KMS-11 (cell line): Measurements from ENCODE around the gene NALF2.

Experiments used
- H2AFZ ChIP-seq: fragments of 200-600 bp; sonication (generic); 2 replicates; pipeline ENCODE4 v1.6.1; 2016; ENCODE audit warnings: antibody characterized with exemption, mixed run types, low read depth
- H3K27ac ChIP-seq: fragments of 200-600 bp; sonication (generic); 2 replicates; pipeline ENCODE4 v1.6.1; 2016; ENCODE audit warnings: mild to moderate bottlenecking, mixed run types
- H3K27me3 ChIP-seq: fragments of 200-600 bp; sonication (generic); 2 replicates; pipeline ENCODE4 v1.6.1; 2017; ENCODE audit warnings: mild to moderate bottlenecking, low read depth, mixed run types, moderate library complexity; ENCODE audit not compliant: insufficient read depth
- H3K36me3 ChIP-seq: fragments of 200-600 bp; sonication (generic); 2 replicates; pipeline ENCODE4 v1.6.1; 2017; ENCODE audit warnings: mild to moderate bottlenecking, mixed run types; ENCODE audit not compliant: insufficient read depth
- H3K4me1 ChIP-seq: fragments of 200-600 bp; sonication (generic); 2 replicates; pipeline ENCODE4 v1.6.1; 2016; ENCODE audit warnings: mild to moderate bottlenecking, low read depth, mixed run types; ENCODE audit not compliant: poor library complexity, severe bottlenecking
- H3K4me2 ChIP-seq: fragments of 200-600 bp; sonication (generic); 2 replicates; pipeline ENCODE4 v1.7.0; 2016; ENCODE audit warnings: mild to moderate bottlenecking, mixed run types
- H3K4me3 ChIP-seq: fragments of 200-600 bp; sonication (generic); IDR thresholded peaks from 2 replicates; pipeline ENCODE4 v1.6.1; 2017; ENCODE audit warnings: low read depth, low read length, mixed read lengths; ENCODE audit not compliant: insufficient read depth
- H3K79me2 ChIP-seq: fragments of 200-600 bp; sonication (generic); 2 replicates; pipeline ENCODE4 v1.6.1; 2016; ENCODE audit warnings: low read depth, mixed run types; ENCODE audit not compliant: insufficient read depth
- H3K9ac ChIP-seq: fragments of 200-600 bp; sonication (generic); 2 replicates; pipeline ENCODE4 v1.6.1; 2016; ENCODE audit warnings: mild to moderate bottlenecking, mixed run types
- H4K20me1 ChIP-seq: fragments of 200-600 bp; sonication (generic); 2 replicates; pipeline ENCODE4 v1.6.1; 2016; ENCODE audit warnings: mild to moderate bottlenecking, mixed run types; ENCODE audit not compliant: insufficient read depth
- CTCF ChIP-seq: fragments of 200-600 bp; sonication (generic); conservative IDR thresholded peaks from 2 replicates; pipeline ENCODE4 v1.6.1; 2017; ENCODE audit warnings: low read depth, mild to moderate bottlenecking, antibody characterized with exemption, low read length, moderate library complexity, mixed read lengths

NALF2 gene

GRCh38 chrX:69506617-69507499 is 2.7 kb downstream of the NALF2 start:
- TF ChIP-seq CTCF: no peak
- no peak overlapping the region for H3K9ac ChIP-seq
- no peaks in the 10 kb centered on the region for H4K20me1 ChIP-seq
- no peak overlapping the region for H3K27ac ChIP-seq
- H3K27me3 ChIP-seq: no peaks in the 10 kb centered on the region
- H3K4me1 ChIP-seq: no peaks in the 10 kb centered on the region
- H3K79me2 ChIP-seq: no peaks in the 10 kb centered on the region; the same call in 1 of the 2 replicates
- H3K4me2 ChIP-seq: no peak overlapping the region
- no peaks in the 10 kb centered on the region for H3K36me3 ChIP-seq
- H2AFZ ChIP-seq: no peak overlapping the region
- no peak overlapping the region for H3K4me3 ChIP-seq

- Histone ChIP-seq H3K27ac (no peak overlapping the region), H3K36me3 (no peaks in the 10 kb centered on the region), H3K9ac (no peak overlapping the region), H2AFZ (no peak overlapping the region), H3K79me2 (no peaks in the 10 kb centered on the region; the same call in 1 of the 2 replicates), H3K4me3 (no peak overlapping the region), H3K4me2 (no peak overlapping the region), H3K4me1 (no peaks in the 10 kb centered on the region), H3K27me3 (no peaks in the 10 kb centered on the region), H4K20me1 (no peaks in the 10 kb centered on the region)
- no peak for TF ChIP-seq CTCF
These were observed 3.3 kb downstream of the NALF2 start for GRCh38 chrX:69507500-69507789.

GRCh38 chrX:69508610-69509009 is 4.5 kb downstream of the NALF2 start:
- no peak for TF ChIP-seq CTCF
- H3K4me3 ChIP-seq: no peak overlapping the region
- no peak overlapping the region for H3K27ac ChIP-seq
- no peaks in the 10 kb centered on the region; the same call in 1 of the 2 replicates for H3K79me2 ChIP-seq
- no peak overlapping the region for H3K4me2 ChIP-seq
- no peak overlapping the region for H2AFZ ChIP-seq
- no peaks in the 10 kb centered on the region for H3K27me3 ChIP-seq
- no peaks in the 10 kb centered on the region for H3K36me3 ChIP-seq
- H3K4me1 ChIP-seq: no peaks in the 10 kb centered on the region
- H3K9ac ChIP-seq: no peak overlapping the region
- H4K20me1 ChIP-seq: no peaks in the 10 kb centered on the region

- Histone ChIP-seq H3K4me2 (no peak overlapping the region), H4K20me1 (no peaks in the 10 kb centered on the region), H3K4me3 (no peak overlapping the region), H2AFZ (no peak overlapping the region), H3K79me2 (no peaks in the 10 kb centered on the region; the same call in 1 of the 2 replicates), H3K36me3 (no peaks in the 10 kb centered on the region), H3K9ac (no peak overlapping the region), H3K27me3 (no peaks in the 10 kb centered on the region), H3K4me1 (no peaks in the 10 kb centered on the region), H3K27ac (no peak overlapping the region)
- TF ChIP-seq CTCF: no peak
These were observed 6.1 kb downstream of the NALF2 start for GRCh38 chrX:69510137-69510715.
